Gastroesophageal sphincter (tissue), 3 donors: ENCODE results near the gene VANGL2.

ENCODE experiments used
- CTCF ChIP-seq, 4 experiments: fragments of 200-600 bp in 2 of 4; fragments of 450-650 bp in 2 of 4; sonication (generic) in 1 of 4; IDR thresholded peaks; one replicate each; pipeline ENCODE4 v1.5.1; 2017 to 2019; ENCODE audit warnings: antibody characterized with exemption in 4 of 4, mild to moderate bottlenecking in 2 of 4, moderate library complexity in 2 of 4
- POLR2A ChIP-seq, 2 donors: fragments of 450-650 bp; IDR thresholded peaks; one replicate each; pipeline ENCODE4 v1.6.1; 2017; ENCODE audit warnings: antibody characterized with exemption in 2 of 2, mild to moderate bottlenecking in 2 of 2, moderate library complexity in 1 of 2
- POLR2AphosphoS5 ChIP-seq: sonication (generic); formaldehyde crosslinking; IDR thresholded peaks from one replicate; pipeline ENCODE4 v1.6.1; 2017; ENCODE audit warnings: antibody characterized with exemption

- TF ChIP-seq POLR2A (IDR thresholded peaks at IDR 0.05) (no peak), CTCF (IDR thresholded peaks at IDR 0.05) (no peak), POLR2AphosphoS5 (no peak)
Measured at GRCh38 chr1:160366731-160367515, 33.4 kb upstream of the VANGL2 start, which contains the start of gene NHLH1.
